H1 (cell line): ENCODE measurements around the gene ABCC9. TPM values are rescaled to one million over a fixed set of nuclear protein-coding genes. Genes with fewer than 3 reads are reported as not detected.

Experiments
- CTCF ChIA-PET: fragments of 300-600 bp; sonication (Branson Sonifier 250); formaldehyde crosslinking; loops from one replicate; lab custom pipeline; 2021; ENCODE audit not compliant: partially characterized antibody; lab: Charles Lee
- POLR2A ChIA-PET: fragments of 300-600 bp; sonication (Branson Sonifier 250); formaldehyde crosslinking; loops from one replicate; lab custom pipeline; 2021; ENCODE audit warnings: inconsistent platforms; ENCODE audit not compliant: partially characterized antibody; lab: Charles Lee
- DNase-seq, 2 experiments: peaks; one replicate each; pipeline versions ENCODE4 v3.0.0 to v3.0.0-alpha.2; 2010 to 2022; ENCODE audit warnings: low spot score in 2 of 2, low read depth in 1 of 2, mixed read lengths in 1 of 2
- FAIRE-seq: peaks from 2 replicates; lab custom pipeline; 2011; peaks lifted over from hg19 to GRCh38; lab: Jason Lieb, UNC
- H2AFZ ChIP-seq: 2 replicates; pipeline ENCODE4 v1.8.1; 2012; ENCODE audit warnings: low read length, inconsistent platforms
- H2AK5ac ChIP-seq: 2 replicates; pipeline ENCODE4 v1.6.1; 2013; ENCODE audit warnings: low read depth, low read length
- H2BK120ac ChIP-seq: replicated peaks from 2 replicates; pipeline ENCODE3; 2013; ENCODE audit warnings: low read depth, low read length, inconsistent platforms
- H2BK12ac ChIP-seq: 2 replicates; pipeline ENCODE4 v1.6.1; 2013; ENCODE audit warnings: low read depth, low read length
- H2BK15ac ChIP-seq: 2 replicates; pipeline ENCODE4 v1.6.1; 2013; ENCODE audit warnings: low read length
- H2BK20ac ChIP-seq: 2 replicates; pipeline ENCODE4 v1.6.1; 2013; ENCODE audit warnings: low read length
- H2BK5ac ChIP-seq: 2 replicates; pipeline ENCODE4 v1.6.1; 2013; ENCODE audit warnings: low read depth, low read length
- H3K14ac ChIP-seq: 2 replicates; pipeline ENCODE4 v1.6.1; 2013; ENCODE audit warnings: inconsistent platforms; ENCODE audit not compliant: insufficient read length
- H3K18ac ChIP-seq: 2 replicates; pipeline ENCODE4 v1.6.1; 2013; ENCODE audit warnings: low read length; ENCODE audit errors: extremely low read depth
- H3K23ac ChIP-seq: 2 replicates; pipeline ENCODE4 v1.6.1; 2013; ENCODE audit warnings: inconsistent platforms; ENCODE audit not compliant: insufficient read length
- H3K23me2 ChIP-seq: 2 replicates; pipeline ENCODE4 v1.6.1; 2013; ENCODE audit warnings: low read depth, low read length
- H3K27ac ChIP-seq: 2 replicates; pipeline ENCODE4 v1.6.1; 2011; ENCODE audit warnings: low read depth, low read length, inconsistent platforms
- H3K27me3 ChIP-seq, 4 experiments: replicated peaks in 1 of 4; 1 replicate in 1 of 4; 2 replicates in 3 of 4; pipeline versions ENCODE4 v1.6.1 to v1.8.1; 2011 to 2013; ENCODE audit warnings: low read length in 3 of 4, mild to moderate bottlenecking in 3 of 4, inconsistent platforms in 2 of 4, mixed read lengths in 2 of 4, moderate library complexity in 1 of 4; ENCODE audit not compliant: control insufficient read depth in 3 of 4, insufficient read depth in 3 of 4; ENCODE audit errors: extremely low read depth in 1 of 4
- H3K36me3 ChIP-seq, 4 experiments: 2 replicates each; pipeline versions ENCODE4 v1.6.1 to v1.8.1; 2011 to 2013; ENCODE audit warnings: mild to moderate bottlenecking in 4 of 4, low read length in 3 of 4, moderate library complexity in 2 of 4, control low read depth in 1 of 4, inconsistent platforms in 1 of 4; ENCODE audit not compliant: insufficient read depth in 4 of 4, control insufficient read depth in 2 of 4
- H3K4ac ChIP-seq: replicated peaks from 2 replicates; pipeline ENCODE3; 2013; ENCODE audit warnings: low read length, low read depth, mixed read lengths, inconsistent platforms; ENCODE audit not compliant: insufficient read length
- H3K4me1 ChIP-seq, 4 experiments: replicated peaks in 1 of 4; 1 replicate in 1 of 4; 2 replicates in 3 of 4; pipeline versions ENCODE4 v1.6.1 to v1.8.1; 2011 to 2013; ENCODE audit warnings: low read length in 3 of 4, inconsistent platforms in 2 of 4, mixed read lengths in 1 of 4; ENCODE audit not compliant: insufficient read depth in 4 of 4, control insufficient read depth in 3 of 4
- H3K4me2 ChIP-seq, 2 experiments: 2 replicates each; pipeline versions ENCODE4 v1.6.1 to v1.8.1; 2011 to 2013; ENCODE audit warnings: low read depth in 2 of 2, low read length in 2 of 2, control low read depth in 1 of 2, inconsistent platforms in 1 of 2, mild to moderate bottlenecking in 1 of 2; ENCODE audit not compliant: insufficient read depth in 1 of 2
- H3K4me3 ChIP-seq, 4 experiments: fragments of 200-600, 300-600 bp in 1 of 4; sonication (generic), shearing (Covaris generic), sonication (Bioruptor Twin) in 1 of 4; 2 replicates each; pipeline versions ENCODE4 v1.5.1 to v1.8.1; 2011 to 2016; ENCODE audit warnings: low read length in 4 of 4, low read depth in 3 of 4, control low read depth in 2 of 4, inconsistent platforms in 2 of 4, mild to moderate bottlenecking in 2 of 4, mixed read lengths in 1 of 4, moderate library complexity in 1 of 4; ENCODE audit not compliant: insufficient read depth in 2 of 4; ENCODE audit errors: extremely low read depth in 1 of 4
- H3K56ac ChIP-seq: replicated peaks from 2 replicates; pipeline ENCODE3; 2013; ENCODE audit warnings: low read depth, mild to moderate bottlenecking, mixed read lengths, low read length, inconsistent platforms; ENCODE audit not compliant: insufficient read length
- H3K79me1 ChIP-seq: 2 replicates; pipeline ENCODE4 v1.6.1; 2013; ENCODE audit warnings: low read depth, low read length, control low read depth
- H3K79me2 ChIP-seq, 2 experiments: 2 replicates each; pipeline versions ENCODE4 v1.6.1 to v1.8.1; 2012 to 2013; ENCODE audit warnings: low read length in 2 of 2, mild to moderate bottlenecking in 2 of 2, inconsistent platforms in 1 of 2; ENCODE audit not compliant: insufficient read depth in 2 of 2, control insufficient read depth in 1 of 2
- H3K9ac ChIP-seq, 4 experiments: replicated peaks in 1 of 4; 1 replicate in 1 of 4; 2 replicates in 3 of 4; pipeline versions ENCODE4 v1.6.1 to v1.8.1; 2011 to 2013; ENCODE audit warnings: low read depth in 3 of 4, low read length in 3 of 4, control low read depth in 2 of 4, mild to moderate bottlenecking in 2 of 4, moderate library complexity in 2 of 4, inconsistent platforms in 1 of 4; ENCODE audit errors: extremely low read depth in 1 of 4
- H3K9me3 ChIP-seq, 2 experiments: 2 replicates each; pipeline versions ENCODE4 v1.6.1 to v1.8.1; 2012 to 2013; ENCODE audit warnings: mild to moderate bottlenecking in 2 of 2, moderate library complexity in 2 of 2, control low read depth in 1 of 2, inconsistent platforms in 1 of 2, low read depth in 1 of 2, low read length in 1 of 2, mixed read lengths in 1 of 2; ENCODE audit not compliant: insufficient read depth in 2 of 2
- H4K20me1 ChIP-seq, 2 experiments: replicated peaks in 1 of 2; 2 replicates each; pipeline versions ENCODE3 to v1.8.1; 2011 to 2013; ENCODE audit warnings: inconsistent platforms in 2 of 2, low read length in 2 of 2, mild to moderate bottlenecking in 1 of 2; ENCODE audit not compliant: insufficient read depth in 2 of 2, control insufficient read depth in 1 of 2
- H4K5ac ChIP-seq: 2 replicates; pipeline ENCODE4 v1.6.1; 2013; ENCODE audit warnings: low read length, low read depth, mixed read lengths, inconsistent platforms; ENCODE audit not compliant: insufficient read length
- H4K8ac ChIP-seq: 2 replicates; pipeline ENCODE4 v1.8.0; 2013; ENCODE audit warnings: mild to moderate bottlenecking, moderate library complexity, low read length, inconsistent platforms; ENCODE audit not compliant: insufficient read depth; ENCODE audit errors: extremely low read depth
- H4K91ac ChIP-seq: replicated peaks from 2 replicates; pipeline ENCODE3; 2013; ENCODE audit warnings: low read length, mixed read lengths, inconsistent platforms; ENCODE audit not compliant: insufficient read length
- RNF2 ChIP-seq: fragments of 200-900, 300-1000 bp; sonication (generic); IDR thresholded peaks from 2 replicates; pipeline ENCODE4 v1.7.1; 2016; ENCODE audit warnings: borderline replicate concordance, low read depth, mild to moderate bottlenecking, antibody characterized with exemption, low read length; ENCODE audit not compliant: poor library complexity, severe bottlenecking; ENCODE audit errors: missing control alignments
- TCF12 ChIP-seq: IDR thresholded peaks from 2 replicates; pipeline ENCODE4 v1.6.1; 2011; ENCODE audit warnings: low read depth, mild to moderate bottlenecking, low read length
- WGBS, 2 experiments: shearing (Covaris generic) in 1 of 2; methylation state at CpG; one replicate each; pipeline versions ENCODE4 v1.1.6 to v1.1.7; 2013 to 2015; ENCODE audit warnings: low lambda C conversion rate in 2 of 2, mixed read lengths in 2 of 2, inconsistent platforms in 1 of 2, low coverage in 1 of 2, missing lambda C conversion rate in 1 of 2; ENCODE audit not compliant: insufficient replicate concordance in 2 of 2, insufficient coverage in 1 of 2, insufficient read length in 1 of 2; ENCODE audit errors: extremely low coverage in 1 of 2, missing lambda C conversion rate in 1 of 2; 5-methylcytosine and 5-hydroxymethylcytosine counted together
- polyA plus RNA-seq, 7 experiments: library from polyadenylated mRNA; depleted of rRNA in 3 of 7; stranded (reverse) in 5 of 7; unstranded in 2 of 7; fragments of >200 nt in 5 of 7; fragments of 200-250 nt in 2 of 7; gene quantifications; 1 replicate in 5 of 7; 2 replicates in 1 of 7; 4 replicates in 1 of 7; pipeline versions ENCODE4 v1.2.1 to v1.2.3, GENCODE V29; 2011 to 2013; ENCODE audit warnings: missing spikeins in 2 of 7, mixed read lengths in 2 of 7
- total RNA-seq: library from RNA; stranded (reverse); fragmentation: NEBNext Ultra II Directional; extraction: Animal tissue kit (Norgen Biotek cat#: 25700); gene quantifications from 2 replicates; pipeline ENCODE4 v1.2.1, GENCODE V29; 2021
- TF ChIP-seq, protein P1 (sequence below): IDR thresholded peaks from 2 replicates; pipeline ENCODE4 v1.6.1; 2011; ENCODE audit warnings: low read depth, mild to moderate bottlenecking, low read length; ENCODE audit not compliant: insufficient read depth

ABCC9 gene
- total and polyA plus RNA-seq, 2 of the 8 experiments (the other 6 are each of a cell fraction or from before 2014, with no cell fraction given) = under 0.01 TPM; not detected in 1

DNA sequence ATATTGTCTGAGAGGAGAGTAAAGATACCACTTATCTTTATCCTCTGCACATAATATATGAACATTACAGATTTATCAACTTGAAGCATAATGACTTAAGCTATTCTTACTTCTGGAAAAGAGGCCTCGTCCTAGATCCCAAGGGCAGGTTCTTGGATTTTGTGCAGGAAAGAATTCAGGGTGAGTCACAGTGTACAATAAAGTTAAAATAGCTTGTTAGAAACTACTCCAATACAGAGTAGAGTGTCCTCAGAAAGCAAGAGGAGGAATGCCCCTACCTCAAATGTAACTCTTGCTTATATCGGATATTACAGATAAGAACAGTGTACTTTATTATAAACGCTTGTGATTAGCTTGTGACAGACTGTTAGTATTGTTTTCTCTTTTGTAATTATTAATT lies 41.9 kb upstream of the ABCC9 start:
- TF ChIP-seq, protein P1, sequence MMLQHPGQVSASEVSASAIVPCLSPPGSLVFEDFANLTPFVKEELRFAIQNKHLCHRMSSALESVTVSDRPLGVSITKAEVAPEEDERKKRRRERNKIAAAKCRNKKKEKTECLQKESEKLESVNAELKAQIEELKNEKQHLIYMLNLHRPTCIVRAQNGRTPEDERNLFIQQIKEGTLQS = no peak
- TF ChIP-seq TCF12 (no peak), RNF2 (no peak)
- no peaks in the 10 kb centered on the region for H3K27me3 ChIP-seq
- no peak overlapping the region for H2AFZ ChIP-seq
- H3K4me2 ChIP-seq = no peak overlapping the region
- H2BK20ac ChIP-seq = no peak overlapping the region
- H4K91ac ChIP-seq = no peak overlapping the region
- FAIRE-seq = no peak
- no peak overlapping the region for H3K4me3 ChIP-seq
- no peak overlapping the region for H2BK5ac ChIP-seq
- POLR2A ChIA-PET = no interaction called here
- H2BK15ac ChIP-seq = no peak overlapping the region
- no peaks in the 10 kb centered on the region for H3K23me2 ChIP-seq
- no peaks in the 10 kb centered on the region for H3K36me3 ChIP-seq
- DNase-seq = no peak
- no peak overlapping the region for H3K56ac ChIP-seq
- H2AK5ac ChIP-seq = no peak overlapping the region
- CTCF ChIA-PET = interaction anchor here (1.4 kb wide), 1 partner anchor 12 kb away, joined by 4 read pairs; no protein-coding TSS in a partner anchor
- no peak overlapping the region for H4K8ac ChIP-seq
- no peak overlapping the region for H4K5ac ChIP-seq
- H3K79me2 ChIP-seq = no peaks in the 10 kb centered on the region
- no peak overlapping the region for H2BK12ac ChIP-seq
- 87% methylated on average over 3 of the region's 3 CpGs; no CpG with 5 or more reads in 1 of the 2 experiments for WGBS, 2 experiments
- H3K23ac ChIP-seq = no peak overlapping the region
- no peak overlapping the region for H2BK120ac ChIP-seq
- 0 out of 7 replicates have a peak, but pooled peaks cover 0 to 2% (median 0%) of the 10 kb centered on the region in 4 experiments for H3K4me1 ChIP-seq
- no peak overlapping the region for H3K14ac ChIP-seq
- H3K18ac ChIP-seq = no peak overlapping the region
- no peaks in the 10 kb centered on the region for H3K9me3 ChIP-seq
- no peaks in the 10 kb centered on the region for H4K20me1 ChIP-seq
- H3K27ac ChIP-seq = no peak overlapping the region
- H3K79me1 ChIP-seq = no peaks in the 10 kb centered on the region
- no peak overlapping the region for H3K4ac ChIP-seq
- H3K9ac ChIP-seq = no peak overlapping the region
